DMS153 (cell line): ENCODE measurements around the gene RAB25.
"Not testable (repeated sequence)": the region's sequence is repeated elsewhere in the genome, so short reads cannot be mapped to it uniquely, and the experiment has no call there.

Experiments
- DNase-seq: peaks from one replicate; lab custom pipeline; 2025; lab: John Stamatoyannopoulos, UW

Gene RAB25

GRCh38 chr1:156060937-156061636 is at the start of gene RAB25:
Gene RAB25, plus strand, starts transcription at chr1:156061160. Its CDS starts 241 bp downstream, at chr1:156061401.
- peak; percentile 92 for DNase-seq

- no peak for DNase-seq
Measured at GRCh38 chr1:156012051-156012817, 48.7 kb upstream of the RAB25 start.

- DNase-seq: no peak
Measured at GRCh38 chr1:156014829-156015228, 46.1 kb upstream of the RAB25 start.

GRCh38 chr1:156019946-156020292 is 41.0 kb upstream of the RAB25 start:
- DNase-seq: no peak

GRCh38 chr1:156020293-156021092 is 40.5 kb upstream of the RAB25 start, which contains the start of gene SSR2:
Gene SSR2, minus strand, starts transcription at chr1:156020951. Its CDS starts 784 bp downstream, at chr1:156020167.
- DNase-seq: peak; percentile 94

- no peak for DNase-seq
Measured at GRCh38 chr1:156021093-156021428, 39.9 kb upstream of the RAB25 start.

GRCh38 chr1:156021954-156022353 is 39.0 kb upstream of the RAB25 start:
- no peak for DNase-seq

GRCh38 chr1:156024801-156025200 is 36.2 kb upstream of the RAB25 start:
- DNase-seq: no peak

- DNase-seq: peak; percentile 31
Measured at GRCh38 chr1:156025876-156026275, 35.1 kb upstream of the RAB25 start.

- no peak for DNase-seq
Measured at GRCh38 chr1:156026588-156026987, 34.4 kb upstream of the RAB25 start.

- DNase-seq: no peak
Measured at GRCh38 chr1:156033011-156033410, 27.9 kb upstream of the RAB25 start.

GRCh38 chr1:156034991-156035390 is 26.0 kb upstream of the RAB25 start:
- not testable (repeated sequence) for DNase-seq

GRCh38 chr1:156042828-156043227 is 18.1 kb upstream of the RAB25 start:
- DNase-seq: no peak

- DNase-seq: no peak
Measured at GRCh38 chr1:156045076-156045475, 15.9 kb upstream of the RAB25 start.

- no peak for DNase-seq
Measured at GRCh38 chr1:156048663-156049258, 12.2 kb upstream of the RAB25 start.

- DNase-seq: no peak
Measured at GRCh38 chr1:156050376-156050775, 10.6 kb upstream of the RAB25 start.

- no peak for DNase-seq
Measured at GRCh38 chr1:156051011-156051725, 9.8 kb upstream of the RAB25 start.

- peak; percentile 25 for DNase-seq
Measured at GRCh38 chr1:156052862-156053767, 7.8 kb upstream of the RAB25 start.

GRCh38 chr1:156053768-156054499 is 7.0 kb upstream of the RAB25 start, which contains the start of gene UBQLN4:
Gene UBQLN4, minus strand, starts transcription at chr1:156053798. Its CDS starts 97 bp downstream, at chr1:156053701.
- DNase-seq: peak; percentile 70
